Germinal center (tissue), 1 donor: ENCODE results near the gene LIPT2.
A peak's percentile ranks its signal among the peaks of the same experiment; 100 is the strongest.
"Not testable (repeated sequence)": the region's sequence is repeated elsewhere in the genome, so short reads cannot be mapped to it uniquely, and the experiment has no call there.

ENCODE experiments used
- DNase-seq: peaks from one replicate; pipeline ENCODE4 v3.0.0; 2012; ENCODE audit warnings: mixed read lengths, low spot score

LIPT2 gene

DNA sequence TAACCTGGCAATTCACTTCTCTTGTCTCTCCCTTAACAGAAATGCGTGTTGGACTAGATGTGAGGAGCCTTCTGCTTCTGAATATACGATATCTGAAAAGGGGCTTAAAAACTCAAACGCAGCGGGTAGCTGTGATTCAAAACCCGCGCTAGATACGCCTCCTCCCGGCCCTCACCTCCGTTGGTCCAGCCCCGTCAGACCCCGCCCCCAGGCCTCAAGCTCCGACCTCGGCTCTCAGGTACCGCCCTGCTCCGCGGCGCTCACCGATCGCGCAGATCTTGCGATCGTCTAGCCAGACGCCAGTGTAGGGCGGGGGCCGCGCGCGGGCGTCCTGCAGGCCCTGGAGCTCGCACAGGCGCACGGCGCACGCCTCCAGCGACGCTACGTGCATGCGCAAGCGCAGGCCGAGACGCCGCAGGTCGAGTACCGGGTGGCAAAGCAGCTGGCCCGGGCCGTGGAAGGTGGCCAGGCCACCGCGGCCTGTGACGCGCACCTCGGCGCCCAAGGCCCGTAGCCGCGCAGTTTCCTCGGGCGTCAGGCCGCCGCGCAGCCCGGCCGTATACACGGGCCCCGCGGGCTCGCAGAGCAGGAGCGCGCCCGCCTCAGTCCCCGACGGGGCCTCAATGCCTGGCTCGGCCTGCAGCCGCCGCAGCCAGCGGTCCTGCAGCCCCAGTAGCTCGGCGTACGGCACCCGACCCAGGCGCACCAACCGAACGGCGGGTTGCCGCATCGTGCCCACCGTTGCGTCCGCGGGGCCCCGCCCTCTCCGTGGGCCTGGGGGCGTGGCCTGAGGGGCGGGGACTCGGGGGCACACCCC, at the start of gene LIPT2:
Gene LIPT2, minus strand, starts transcription at position 751 of the 817 bp plus-strand sequence. Its CDS starts 21 bp downstream, at position 730.
- peak; percentile 94 for DNase-seq

GRCh38 chr11:74541466-74541865, 47.9 kb upstream of the LIPT2 start:
- no peak for DNase-seq

DNA sequence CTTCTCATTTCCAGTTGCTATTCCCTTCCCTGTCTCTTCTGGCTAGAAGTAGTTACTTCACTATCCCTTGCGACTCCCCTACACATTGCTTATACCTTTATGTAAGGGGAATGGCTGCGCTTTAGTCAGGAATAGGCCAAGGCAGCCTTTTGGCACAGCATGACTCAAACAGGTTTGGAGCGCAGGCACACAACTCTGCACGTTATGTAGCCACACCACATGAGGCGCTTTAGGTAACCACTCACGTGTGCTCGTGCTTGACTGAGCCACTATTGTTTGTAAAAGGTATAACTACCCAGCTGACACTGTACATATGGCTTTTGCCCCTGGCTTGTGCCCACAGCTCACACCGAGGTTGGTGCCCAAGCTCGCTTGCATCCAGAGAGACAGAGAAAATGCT, 46.7 kb upstream of the LIPT2 start:
- DNase-seq = no peak

- DNase-seq = no peak
These were observed 45.2 kb upstream of the LIPT2 start for GRCh38 chr11:74538680-74539079.

- no peak for DNase-seq
These were observed 42.0 kb upstream of the LIPT2 start for GRCh38 chr11:74535371-74536160.

- DNase-seq = not testable (repeated sequence)
These were observed 41.4 kb upstream of the LIPT2 start for GRCh38 chr11:74534946-74535275.

DNA sequence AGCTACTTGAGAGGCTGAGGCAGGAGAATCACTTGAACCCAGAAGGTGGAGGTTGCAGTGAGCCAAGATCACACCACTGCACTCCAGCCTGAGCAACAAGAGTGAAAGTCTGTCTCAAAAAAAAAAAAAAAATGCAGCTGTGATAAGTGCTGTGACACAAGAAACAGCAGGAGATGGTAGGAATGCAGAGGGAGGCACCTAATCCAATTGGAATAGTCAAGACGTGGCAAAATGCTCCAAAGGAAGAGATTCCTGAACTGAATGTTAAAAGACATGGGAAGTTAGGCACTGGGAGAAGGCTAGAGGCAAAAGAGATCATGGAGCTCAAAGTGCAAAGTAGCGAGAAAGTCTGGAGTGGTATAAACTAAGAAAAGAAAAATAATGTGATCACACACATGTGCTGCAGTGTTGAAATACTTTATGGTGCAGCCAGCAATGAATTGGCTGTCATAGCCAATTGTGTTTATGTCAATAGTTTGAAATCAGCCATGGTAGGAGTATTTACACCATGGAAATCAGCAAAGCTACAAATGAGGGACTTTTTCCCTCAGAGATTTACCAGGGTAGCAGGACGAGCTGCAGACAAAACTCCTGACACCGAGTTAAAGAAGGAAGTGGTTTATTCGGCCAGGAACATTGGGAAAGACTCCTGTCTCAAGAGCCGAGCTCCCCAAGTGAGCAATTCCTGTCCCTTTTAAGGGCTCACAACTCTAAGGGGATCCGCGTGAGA, 40.9 kb upstream of the LIPT2 start:
- DNase-seq = no peak

DNA sequence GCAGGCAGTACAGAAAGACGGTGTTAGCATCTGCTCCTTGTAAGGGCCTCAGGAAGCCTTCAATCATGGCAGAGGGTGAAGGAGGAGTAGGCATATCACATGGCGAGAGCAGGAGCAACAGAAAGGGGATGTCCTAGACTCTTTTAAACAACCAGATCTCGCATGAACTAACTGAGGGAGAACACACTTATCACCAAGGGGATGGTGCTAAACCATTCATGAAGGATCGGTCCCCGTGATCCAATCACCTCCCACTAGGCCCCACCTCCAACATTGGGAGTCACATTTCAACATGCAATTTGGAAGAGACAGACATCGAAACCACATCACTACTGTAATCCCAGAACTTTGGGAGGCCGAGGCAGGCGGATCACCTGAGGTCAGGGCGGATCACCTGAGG, 39.9 kb upstream of the LIPT2 start:
- no peak for DNase-seq

DNA sequence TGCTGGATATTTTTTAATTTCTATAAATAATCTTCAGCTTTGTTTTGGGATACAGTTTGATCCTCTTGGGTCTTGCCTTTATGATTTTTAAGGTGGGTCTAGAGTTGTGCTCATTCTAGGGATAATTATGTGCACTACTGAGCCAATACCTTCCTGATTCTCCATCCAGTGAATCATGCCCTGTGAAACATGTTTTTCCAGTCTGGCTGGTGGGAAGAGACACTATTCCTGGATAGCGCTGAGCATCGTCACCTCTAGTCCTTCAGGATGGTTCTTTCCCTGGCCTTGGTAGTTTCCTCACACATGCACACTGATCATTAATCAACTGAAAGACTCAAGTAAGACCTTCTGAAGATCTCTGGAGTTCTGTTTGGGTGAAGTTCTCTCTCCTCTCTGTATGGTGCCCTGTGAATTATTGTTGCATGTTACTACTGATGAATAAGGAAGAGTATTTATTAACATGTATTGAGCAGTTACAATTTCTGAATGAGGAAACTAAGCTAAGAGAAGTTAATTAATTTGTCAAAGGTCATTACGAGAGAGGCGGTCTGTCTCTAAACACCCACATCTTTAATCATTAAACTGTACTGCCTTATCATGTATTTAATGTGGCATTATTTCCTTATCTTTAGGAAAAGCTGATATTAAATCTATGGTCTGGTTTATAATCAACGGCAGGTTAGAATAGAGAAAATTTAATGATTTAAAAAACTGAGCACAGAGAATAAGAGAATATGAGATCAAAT, 39.1 kb upstream of the LIPT2 start:
- DNase-seq = no peak

- DNase-seq = no peak
These were observed 31.5 kb upstream of the LIPT2 start for GRCh38 chr11:74524978-74525377.

DNA sequence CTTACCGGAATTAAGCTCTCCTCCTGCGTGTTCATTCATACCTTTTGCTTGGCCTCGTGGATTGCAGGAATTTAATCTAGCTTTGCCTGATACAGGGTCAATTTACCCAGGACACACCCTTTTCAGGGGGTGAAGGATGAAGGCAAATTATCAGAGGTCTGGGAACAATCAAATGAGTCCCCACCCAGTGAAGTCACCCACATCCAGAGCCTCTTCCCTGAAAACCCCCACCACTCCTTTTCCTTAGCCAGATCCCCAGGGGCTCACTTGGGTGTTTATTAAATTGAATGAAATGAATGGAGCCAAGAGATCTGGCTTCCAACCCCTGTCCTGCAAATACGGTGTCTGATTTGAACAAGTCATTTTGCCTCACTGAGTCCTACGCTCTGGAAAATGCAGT, 31.0 kb upstream of the LIPT2 start:
- DNase-seq = no peak

DNA sequence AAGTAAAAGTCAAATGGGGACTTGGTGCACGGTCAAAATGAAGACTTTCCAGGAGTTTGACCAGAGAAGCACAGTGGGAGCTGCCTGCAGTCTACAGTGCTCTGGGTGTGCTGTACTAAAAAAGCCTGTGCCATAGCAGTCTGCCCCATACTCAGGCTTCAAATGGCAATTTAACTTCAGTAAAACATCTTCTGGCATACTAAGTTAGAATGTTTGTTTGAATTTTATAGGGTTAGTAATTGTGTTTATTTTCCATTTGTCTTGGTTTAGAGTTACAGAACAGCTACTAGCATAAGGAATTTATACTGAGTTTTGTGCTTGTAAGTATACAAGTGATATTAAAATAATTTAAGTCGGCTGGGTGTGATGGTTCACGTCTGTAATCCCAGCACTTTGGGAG, 29.3 kb upstream of the LIPT2 start:
- DNase-seq = no peak

DNA sequence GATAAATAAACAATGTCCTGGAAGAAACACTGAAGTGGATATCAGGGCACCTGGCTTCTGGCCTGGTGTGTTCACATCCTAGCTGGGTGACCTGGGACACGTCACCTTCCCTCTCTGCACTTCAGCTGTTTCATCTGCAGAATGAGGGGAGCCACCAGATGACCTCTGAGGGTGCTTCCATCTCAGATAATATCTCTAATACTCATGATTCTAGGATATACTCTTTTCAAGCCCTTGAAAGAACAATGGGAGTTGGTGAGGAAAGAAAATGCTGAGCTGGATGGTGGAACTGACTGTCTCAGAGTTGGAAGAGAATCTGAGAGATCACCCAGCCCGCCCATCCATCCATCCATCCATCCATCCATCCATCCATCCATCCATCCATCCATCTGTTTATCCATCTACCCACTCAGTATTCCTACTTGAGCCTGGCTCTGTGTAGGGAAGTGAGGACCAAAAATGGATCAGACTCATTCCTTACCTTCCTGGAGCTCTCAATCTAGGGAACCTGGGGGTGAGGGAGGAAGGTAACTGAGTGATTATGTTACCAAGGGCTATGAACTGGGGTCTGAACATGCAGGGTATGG, 28.2 kb upstream of the LIPT2 start:
- no peak for DNase-seq

- DNase-seq = no peak
These were observed 27.6 kb upstream of the LIPT2 start for GRCh38 chr11:74520927-74521665.

DNA sequence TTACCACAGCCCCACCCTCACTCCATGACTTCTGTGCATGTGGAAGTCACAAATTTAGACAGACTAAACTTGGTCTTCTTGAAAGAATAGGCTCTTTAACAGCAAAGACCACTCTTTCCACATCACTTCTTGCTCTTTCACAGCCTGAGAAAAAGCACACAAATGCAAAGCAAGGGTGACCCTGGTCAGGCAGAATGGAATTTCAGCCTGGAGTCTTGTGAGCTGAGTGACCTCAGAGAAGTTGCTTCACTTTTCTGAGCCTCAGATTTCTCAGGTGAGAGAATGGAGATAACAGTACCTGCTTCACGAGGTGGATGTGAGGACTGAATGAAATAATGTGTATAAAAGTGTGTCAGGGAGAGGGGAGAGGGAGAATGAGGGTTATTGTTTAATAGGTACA, 26.8 kb upstream of the LIPT2 start:
- DNase-seq = no peak

DNA sequence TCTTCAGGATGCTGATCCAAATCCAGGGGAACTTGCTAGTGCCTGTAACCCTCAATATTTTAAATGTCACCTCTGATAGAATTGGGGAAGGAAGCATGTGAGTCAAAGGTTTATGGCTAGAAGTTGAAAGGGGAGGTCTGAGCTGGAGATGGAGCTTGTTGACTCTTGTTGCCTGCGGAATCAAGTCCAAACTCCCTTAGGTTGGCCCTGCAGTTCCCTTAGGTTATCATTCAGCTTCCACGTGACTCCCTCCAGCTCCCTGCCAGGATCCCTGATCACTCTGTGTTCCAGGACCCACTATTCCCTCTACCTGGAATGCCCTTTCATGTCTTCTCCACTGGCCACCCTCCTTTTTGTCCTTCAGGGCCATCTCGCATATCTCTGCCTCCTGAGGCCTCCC, 26.2 kb upstream of the LIPT2 start:
- no peak for DNase-seq

DNA sequence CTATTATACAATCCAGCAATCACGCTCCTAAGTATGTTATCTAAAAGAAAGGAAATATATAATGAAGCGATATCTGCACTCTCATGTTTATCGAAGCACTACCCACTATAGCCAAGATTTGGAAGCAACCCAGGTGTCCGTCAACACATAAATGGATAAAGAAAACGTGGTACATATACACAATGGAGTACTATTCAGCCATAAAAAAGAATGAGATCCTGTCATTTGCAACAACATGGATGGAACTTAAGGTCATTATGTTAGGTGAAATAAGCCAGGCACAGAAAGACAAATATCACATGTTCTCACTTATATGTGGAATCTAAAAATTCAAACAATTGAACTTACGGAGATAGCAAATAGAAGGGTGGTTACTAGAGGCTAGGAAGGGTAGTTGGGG, 24.1 kb upstream of the LIPT2 start:
- DNase-seq = not testable (repeated sequence)

- DNase-seq = no peak
These were observed 14.1 kb upstream of the LIPT2 start for GRCh38 chr11:74507582-74507981.

- DNase-seq = no peak
These were observed 13.3 kb upstream of the LIPT2 start for GRCh38 chr11:74506823-74507222.

- no peak for DNase-seq
These were observed 12.4 kb upstream of the LIPT2 start for GRCh38 chr11:74505911-74506310.

DNA sequence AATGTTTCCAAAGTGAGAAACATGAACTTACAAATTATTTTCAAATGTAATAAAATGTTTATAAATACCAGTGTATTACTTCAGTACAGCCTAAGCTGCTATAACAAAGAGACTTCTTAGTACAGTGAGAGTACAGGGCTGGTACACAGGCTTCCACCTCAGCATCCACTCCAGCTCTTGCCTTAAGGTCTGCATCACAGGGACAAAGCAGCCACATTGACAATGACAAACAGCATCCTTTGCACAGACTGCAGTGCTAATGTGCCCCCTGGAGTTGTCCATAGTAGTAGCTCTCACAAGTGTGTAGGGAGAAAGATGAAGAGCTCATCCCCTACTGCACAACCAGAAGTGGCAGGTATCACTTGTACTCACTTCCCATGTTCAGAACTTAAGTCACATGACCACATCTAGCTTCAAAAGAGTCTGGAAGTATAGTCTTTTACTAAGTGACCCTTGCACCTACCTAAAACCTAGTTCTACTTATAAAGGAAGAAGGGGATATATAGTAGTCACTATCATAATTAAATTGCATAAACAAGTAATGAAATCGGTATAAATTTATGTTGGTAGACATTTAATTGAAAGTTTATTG, 10.7 kb upstream of the LIPT2 start:
- DNase-seq = no peak
